NCI-H2171 treated with DMSO at 0.1 percent for 48 hours (cell line): ENCODE measurements around the gene HRH3.

ENCODE experiments used
- DNase-seq: peaks from one replicate; lab custom pipeline; 2025; lab: John Stamatoyannopoulos, UW

The HRH3 gene

DNA sequence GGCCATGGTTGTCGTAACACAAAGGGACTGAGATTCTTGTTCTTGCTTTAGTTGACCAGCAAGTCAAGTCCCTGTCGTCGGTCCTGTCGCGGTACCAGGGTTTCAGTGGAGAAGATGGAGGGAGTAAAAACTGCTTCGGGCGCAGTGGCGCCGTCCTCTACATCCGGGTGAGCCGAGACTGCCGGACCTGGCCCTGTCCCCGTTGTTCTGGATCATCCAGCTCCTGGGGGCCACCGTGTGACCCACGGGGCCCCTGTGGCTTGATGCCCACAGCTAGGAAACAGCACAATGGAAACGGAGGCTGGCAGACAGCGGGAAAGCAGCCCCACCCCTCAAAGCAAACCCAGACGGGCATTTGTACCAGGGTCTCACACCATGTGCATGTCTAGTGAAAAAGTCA lies 22.3 kb downstream of the HRH3 start:
- DNase-seq, result no peak

DNA sequence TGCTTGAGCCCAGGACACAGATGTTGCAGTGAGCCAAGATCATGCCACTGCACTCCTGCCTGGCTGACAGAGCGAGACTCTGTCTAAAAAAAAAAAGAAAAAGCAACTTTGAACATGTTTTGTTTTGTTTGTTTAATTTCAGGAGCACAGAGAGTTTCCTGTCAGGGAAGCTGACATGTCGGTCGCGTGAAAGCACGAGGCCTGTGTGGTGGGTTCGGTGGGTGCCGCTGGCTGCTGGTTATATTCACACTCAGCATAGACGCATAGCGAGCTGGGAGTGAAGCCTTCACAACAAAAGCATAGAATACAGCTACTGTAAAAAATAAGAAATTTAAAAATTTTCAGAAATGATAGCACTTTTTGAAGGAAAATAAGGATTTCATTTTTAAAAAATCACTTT lies 22.8 kb downstream of the HRH3 start:
- no peak for DNase-seq

DNA sequence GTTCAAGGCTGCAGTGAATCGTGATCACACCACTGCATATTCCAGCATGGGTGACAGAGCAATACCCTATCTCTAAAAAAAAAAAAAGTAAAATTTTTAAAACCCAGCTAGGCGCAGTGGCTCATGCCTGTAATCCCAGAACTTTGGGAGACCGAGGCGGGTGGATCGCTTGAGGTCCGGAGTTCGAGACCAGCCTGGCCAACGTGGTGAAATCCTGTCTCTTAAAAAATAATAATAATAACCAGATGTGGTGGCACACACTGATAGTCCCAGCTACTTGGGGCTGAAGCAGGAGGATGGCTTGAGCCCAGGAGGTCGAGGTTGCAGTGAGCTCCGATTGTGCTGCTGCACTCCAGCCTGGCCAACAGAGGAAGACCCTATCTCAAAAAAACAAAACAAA lies 23.8 kb downstream of the HRH3 start:
- no peak for DNase-seq

DNA sequence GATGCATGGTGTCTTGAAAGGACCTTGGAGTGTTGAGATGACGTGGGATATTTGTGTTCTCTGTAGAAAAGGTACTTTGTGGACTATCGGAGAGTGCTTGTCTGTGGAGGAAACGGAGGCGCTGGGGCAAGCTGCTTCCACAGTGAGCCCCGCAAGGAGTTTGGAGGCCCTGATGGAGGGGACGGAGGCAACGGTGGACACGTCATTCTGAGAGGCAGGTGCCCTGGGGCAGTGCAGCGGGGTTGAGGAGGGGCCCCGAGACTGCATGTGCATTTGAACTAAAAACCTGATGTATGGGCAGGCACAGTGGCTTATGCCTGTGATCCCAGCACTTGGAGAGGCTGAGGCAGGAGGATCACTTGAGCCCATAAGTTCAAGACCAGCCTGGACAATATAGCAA lies 24.3 kb downstream of the HRH3 start:
- DNase-seq, result no peak

DNA sequence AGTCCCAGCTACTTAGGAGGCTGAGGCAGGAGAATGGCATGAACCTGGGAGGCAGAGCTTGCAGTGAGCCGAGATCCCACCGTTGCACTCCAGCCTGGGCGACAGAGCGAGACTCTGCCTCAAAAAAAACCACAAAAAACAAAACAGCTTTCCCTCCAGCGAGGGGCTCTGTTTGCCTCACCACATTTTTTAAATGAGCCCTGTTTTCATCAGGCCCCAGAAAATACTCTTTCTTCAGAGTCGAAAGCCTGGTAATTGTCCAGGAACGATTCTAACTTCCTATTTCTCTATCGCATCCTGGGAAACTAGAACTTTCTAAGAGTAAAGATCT lies 25.0 kb downstream of the HRH3 start:
- no peak for DNase-seq

DNA sequence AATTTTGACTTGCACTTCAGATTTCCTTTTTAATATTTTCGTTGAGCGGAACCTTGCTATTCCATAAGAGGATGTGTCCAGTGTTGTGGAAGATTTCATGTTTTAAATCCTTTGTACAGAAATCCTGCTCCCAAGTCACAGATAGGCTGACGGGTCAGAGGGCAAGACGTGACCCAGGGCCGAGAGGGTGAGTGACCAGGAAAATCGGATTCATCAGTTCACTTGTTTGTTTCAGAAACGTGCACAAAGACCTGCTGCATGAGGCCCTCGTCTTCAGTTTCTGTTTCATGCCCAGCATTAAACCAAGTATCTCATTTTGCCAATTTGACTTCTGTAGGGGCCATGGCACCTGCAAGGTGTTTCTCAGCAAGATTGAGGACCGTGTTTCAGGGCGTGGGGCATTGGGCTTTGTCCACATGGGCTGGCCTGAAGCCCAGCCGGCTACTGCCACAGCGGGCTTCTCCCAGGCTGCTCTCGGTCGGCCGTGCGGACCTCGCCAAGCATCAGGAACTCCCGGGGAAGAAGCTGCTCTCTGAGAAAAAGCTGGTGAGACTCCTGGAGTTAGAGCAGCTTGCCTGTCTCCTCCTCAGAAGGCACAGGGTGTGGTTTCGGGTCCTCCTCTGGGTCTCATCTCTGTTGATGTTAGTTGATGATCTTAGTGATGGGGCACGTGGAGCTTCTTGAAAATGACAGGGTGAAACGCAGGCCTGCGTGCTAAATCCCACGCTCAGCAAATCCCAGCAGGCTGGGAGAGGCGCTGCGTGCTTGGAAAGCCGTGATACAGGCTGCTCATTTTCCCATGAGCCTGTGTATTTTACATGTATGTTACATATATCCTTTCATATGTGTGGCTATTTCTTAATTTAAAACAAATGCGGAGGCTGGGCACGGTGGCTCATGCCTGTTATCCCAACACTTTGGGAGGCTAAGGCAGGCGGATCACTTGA lies 26.7 kb downstream of the HRH3 start:
- DNase-seq, result no peak

DNA sequence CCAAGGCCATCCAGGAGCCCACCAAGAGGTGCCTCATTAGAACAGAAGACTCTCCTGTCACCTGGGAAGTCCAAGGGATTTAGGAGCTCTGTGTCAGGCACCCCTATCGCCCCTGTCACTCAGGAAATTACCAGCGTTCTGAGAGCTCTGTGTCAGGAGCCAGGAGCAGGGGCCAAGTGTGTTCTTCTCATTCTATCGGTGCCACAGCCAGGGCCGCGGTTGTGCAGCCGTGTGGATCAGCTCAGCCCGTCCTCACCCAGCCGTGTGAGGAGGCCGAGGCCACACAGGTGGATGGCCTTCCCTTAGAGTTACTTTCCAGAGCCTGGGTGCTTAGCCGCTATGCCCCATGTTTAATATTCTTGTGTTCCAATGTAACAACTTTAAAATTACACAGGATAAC lies 27.4 kb downstream of the HRH3 start:
- DNase-seq, result no peak

DNA sequence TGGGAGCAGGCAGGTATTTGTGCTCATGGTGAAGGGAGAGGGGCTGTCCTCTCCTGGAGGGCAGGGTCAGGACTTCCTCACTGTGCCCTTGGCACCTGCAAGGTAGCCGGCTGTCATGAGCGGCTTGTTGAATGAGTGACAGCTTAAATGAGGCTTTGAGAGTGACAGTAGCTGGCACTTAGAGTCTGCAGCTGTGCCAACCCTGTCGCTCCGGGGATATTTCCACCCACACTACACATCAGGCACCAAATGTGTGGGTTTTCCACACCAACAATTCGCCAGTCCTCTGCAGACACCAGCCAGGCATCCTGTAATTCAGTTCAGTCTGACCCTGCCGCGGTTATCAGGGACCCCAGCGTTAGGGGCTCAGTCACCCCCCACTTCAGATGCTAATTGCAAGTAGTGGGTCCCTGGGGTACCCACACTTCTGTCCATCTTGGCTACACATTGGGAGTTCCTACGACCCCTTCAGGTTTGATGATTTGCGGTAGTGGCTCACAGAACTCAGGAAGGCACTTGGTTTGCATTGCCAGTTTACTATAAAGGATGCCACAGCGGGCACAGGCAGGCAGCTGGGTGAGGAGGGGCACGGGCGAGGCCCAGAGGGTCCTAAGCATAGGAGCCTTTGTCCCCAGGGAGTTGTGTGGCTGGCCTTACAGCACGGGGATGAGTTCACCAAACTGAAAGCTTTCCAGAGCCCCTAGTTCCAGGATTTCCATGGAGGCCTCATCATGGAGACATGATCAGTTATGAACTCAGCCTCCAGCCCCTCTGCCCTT lies 28.1 kb downstream of the HRH3 start:
- DNase-seq, result no peak

DNA sequence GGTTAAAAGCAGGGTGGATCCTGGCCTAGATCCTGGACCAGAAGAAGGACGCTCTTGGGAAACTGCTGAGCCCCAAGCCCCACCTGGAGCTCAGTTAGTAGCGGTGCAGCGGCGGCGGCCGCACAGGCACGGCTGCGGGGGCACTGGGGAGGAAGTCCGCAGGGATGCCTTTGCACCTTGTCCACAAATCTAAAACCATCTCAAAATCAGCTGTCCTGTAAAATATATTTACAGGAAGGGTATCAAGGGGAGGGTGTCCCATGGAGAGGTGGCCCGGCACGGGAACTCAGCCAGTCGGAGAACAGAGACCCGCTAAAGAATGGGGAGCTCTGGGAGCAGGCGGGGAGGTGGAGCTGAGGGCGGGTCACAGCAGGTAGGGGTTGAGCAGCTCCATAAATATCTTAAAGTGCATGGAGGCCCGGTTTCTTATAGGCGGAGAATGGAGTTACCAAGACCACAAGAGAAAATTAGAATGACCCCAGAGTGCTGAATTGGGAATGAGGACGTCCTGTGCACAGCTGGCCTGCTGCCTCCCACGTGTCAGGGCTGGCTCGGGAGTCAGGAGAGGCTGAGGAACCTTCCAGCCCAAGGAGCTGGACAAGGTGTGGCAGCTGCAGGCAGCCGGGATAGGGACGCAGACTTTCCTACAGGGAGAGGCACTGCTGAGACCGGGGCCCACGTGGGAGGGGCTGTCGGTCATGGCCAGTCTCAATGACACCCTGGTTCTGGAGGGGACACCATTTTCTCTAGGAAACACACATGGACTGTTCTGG lies 29.3 kb downstream of the HRH3 start:
- DNase-seq, result no peak

DNA sequence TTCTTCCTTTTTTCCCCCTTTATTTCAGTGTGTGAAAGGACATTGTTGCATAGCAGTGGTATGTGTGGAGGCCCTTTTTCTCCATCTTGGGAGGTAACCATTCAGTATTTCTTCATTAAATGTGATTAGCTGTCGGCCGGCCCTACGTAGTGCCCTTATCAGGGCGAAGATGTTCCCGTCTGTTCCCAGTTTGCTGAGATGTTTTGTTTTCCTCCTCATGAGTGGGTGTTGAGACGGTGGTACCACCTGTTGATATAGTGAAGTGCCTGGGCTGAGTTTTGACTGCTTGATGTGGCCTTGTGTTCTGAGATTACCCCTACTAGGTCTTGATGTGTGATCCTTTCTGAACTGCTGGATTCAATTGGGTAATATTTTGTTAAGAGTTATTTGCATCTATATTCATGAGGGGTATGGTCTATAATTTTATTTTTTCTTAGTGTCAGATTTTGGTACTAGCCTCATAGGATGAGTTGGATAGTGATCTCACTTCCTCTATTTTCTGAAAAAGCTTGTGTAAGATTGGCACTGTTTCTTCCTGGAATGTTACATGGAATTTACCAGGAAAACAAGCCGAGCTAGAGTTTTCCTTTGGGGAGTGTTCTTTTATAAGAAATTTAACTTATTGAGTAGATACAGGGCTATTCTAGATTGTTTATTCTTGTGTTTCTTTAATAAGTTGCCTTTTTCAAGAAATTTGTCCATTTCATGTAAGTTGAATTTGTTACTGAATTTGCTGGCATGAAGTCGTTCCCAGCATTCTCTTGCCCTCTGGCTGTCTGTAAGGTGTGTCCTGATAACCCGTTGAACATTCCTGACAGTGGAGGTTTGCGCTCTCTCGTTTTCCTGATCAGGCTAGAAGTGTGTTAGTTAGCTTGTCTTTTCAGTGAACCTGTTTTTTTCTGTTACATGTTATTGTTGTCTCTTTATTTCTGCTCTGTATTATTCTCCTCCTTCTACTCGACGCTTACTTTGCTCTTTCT lies 32.9 kb downstream of the HRH3 start:
- no peak for DNase-seq

DNA sequence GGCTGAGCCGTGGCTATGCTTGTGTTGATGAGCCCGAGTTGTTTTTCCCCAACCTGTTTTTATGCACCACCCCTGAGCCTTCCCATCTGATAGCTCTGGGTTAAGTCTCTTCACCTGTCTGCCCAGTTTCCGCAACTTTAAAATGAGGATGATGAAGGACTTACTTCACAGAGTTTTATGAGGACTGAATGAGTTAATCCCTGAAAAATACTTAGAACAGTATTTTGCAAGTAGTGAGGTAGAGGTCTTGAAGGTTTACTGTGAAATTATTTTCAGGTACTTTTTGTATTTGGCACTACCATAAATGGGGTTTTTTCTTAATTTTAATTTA lies 34.0 kb downstream of the HRH3 start:
- no peak for DNase-seq

DNA sequence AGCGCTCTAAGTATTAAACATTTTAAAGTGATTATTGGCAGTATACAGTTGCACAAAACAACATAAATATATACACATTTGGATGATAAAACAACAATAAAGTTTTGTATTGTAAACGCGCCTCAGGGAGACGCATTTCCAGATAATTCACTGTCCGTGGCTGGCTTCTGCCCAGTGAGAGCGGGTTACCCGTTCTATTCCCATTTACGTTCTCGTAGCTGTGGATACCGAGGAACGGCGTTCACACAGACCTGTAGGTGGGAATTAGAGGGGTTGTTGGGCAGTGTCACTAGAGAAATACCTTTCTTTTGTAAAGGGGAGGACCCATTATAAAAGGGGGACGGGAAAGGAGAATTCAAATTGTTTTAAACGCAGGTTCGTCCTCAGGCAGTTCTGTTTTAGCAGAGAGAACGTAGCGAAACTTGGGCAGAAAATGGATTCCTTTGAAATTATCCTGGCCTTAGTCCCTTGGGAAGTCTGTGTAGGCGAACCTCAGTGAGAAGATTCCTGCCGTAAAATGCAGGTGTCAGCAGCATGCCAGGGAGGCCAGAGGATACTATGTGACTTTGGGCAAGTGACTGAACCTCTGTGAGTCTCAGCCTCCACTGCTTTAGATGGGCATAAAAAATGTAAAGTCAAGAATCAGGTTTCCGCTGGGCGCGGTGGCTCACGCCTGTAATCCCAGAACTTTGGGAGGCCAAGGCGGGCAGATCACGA lies 36.5 kb downstream of the HRH3 start:
- DNase-seq, result no peak

DNA sequence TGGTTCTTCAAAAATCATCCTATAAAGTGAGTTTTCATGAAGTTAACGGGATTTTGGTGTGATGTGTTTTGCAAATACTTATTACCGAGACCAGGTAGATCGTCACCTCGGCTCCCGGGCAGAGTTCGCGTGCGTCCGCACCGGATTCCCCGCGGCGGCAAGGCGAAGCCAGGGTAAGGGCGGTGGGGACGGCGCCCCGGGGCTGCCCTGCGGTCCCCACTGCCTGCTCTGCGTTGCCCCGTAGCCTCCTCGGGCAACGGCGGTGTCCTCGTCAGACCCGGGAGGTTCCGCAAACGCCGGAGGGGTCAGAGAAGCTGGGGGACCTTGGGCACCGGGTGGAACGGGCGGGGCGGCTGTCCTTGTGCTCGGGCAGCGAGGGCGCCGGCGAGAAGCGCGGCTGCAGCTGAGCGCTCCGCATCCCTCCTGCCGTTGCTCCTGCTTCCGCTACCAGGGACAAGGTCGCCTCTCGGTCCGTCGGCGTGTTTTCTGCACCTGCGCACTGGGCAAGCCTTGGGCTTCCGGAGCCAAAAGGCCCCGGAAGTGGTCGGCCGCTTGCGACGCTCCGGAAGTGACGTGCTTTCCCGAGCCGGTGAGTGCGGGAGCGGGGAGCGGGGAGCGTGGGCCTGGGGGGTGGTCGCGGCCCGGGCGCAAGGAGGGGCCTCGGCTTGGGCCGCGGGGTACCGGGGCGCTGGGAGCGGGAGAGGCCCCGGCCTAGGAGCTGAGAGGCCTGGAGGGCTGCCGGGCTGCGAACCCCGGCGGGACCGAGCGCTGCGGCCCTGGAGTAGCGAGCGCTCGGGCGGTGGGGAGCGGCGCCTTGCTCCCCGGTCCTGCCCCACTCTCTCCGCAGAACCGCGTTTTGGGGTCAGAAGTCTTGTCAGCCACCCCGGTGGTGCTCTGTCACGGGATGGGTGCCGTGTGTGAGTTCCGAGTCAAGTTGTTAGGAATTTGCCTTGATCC lies 37.3 kb downstream of the HRH3 start, which contains the start of gene MTG2:
MTG2 (plus strand) TSS at position 560 of the 957 bp plus-strand sequence. CDS start 10,393 bp downstream, outside the sequence.
- peak; percentile 97 for DNase-seq

DNA sequence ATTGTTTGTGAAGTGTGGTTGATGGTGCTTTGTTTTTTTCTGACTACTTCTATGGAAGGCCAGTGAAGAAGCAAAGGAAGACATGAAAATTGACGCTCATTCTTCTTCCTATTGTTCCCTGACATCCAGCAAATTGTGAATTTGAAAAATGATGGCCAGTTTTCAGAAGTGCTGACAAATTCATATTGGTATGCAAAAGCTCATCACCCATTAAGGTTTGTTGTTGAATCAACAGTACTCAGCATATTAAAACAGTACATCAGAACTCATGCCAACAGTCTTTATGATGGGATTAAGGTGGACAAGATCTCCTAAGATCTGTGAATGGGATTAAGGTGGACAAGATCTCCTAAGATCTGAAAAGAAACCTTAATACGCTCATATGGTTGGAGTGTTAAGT lies 38.3 kb downstream of the HRH3 start:
- no peak for DNase-seq

DNA sequence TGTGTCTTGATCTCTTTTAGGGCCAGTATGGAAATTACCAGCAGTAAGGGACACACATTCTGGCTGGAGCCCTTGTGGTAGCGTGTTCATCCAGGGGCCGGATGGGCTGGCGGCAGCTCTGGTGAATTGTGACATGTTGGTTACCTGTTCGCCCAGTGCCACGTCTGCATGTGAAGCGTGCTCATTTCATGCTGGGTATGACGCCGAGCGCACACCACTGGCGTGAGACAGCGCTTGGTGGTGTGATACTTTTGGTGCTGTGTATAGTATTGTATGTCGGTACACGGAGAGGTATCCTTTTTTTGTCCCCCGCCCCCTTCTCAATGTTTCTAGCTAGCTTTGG lies 40.9 kb downstream of the HRH3 start:
- no peak for DNase-seq

DNA sequence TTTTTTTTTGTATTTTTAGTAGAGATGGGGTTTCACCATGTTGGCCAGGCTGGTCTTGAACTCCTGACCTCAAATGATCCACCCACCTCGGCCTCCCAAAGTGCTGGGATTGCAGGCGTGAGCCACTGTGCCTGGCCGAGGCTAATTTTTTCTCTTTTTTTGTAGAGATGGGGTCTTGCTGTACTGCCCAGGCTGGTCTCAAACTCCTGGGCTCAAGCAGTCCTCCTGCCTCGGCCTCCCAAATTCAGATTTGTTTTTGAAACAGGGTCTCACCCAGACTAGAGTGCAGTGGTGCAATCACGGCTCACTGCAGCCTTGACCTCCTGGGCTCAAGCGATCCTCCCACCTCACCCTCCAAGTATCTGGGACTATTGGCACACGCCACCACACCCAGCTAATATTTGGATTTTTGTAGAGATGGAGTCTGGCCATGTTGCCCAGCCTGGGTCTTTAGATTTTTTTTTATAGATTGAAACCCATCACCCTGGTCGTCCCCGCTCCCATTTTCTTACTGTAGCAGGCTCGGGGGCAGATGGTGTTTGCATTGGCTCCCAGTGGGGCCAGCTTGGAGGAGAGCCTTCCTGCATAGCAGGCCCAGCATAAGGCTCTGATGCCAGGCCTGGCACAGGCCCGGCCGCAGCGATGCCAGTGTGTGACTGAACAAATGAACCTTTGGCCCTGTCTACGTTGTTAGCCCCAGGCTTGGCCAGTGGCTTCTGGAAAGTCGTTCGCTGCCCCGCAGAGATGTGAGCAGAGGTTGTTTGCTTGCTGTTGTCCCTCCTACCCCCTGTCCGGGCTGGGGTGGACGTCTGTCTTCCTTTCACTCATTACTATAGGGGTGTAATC lies 41.5 kb downstream of the HRH3 start:
- DNase-seq, result no peak

DNA sequence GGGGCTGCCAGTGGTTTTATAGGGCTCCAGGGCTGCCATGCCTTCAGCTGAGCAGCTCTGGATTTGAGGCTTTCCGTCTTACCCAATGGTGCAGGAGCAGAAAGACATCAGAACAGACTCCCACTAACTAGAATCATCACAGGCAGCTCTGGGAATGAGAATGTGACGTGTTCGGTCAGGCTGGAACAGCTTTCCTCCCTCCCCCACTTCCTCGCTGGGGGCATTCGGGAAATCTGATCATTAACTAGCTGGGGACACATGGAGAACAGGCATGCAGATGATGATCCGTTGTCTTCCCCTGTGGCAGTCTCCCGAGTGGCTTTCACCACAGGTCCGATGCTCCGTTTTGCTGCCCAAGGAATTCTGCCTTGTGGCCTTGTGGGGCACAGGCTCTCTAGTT lies 42.8 kb downstream of the HRH3 start:
- DNase-seq, result no peak

DNA sequence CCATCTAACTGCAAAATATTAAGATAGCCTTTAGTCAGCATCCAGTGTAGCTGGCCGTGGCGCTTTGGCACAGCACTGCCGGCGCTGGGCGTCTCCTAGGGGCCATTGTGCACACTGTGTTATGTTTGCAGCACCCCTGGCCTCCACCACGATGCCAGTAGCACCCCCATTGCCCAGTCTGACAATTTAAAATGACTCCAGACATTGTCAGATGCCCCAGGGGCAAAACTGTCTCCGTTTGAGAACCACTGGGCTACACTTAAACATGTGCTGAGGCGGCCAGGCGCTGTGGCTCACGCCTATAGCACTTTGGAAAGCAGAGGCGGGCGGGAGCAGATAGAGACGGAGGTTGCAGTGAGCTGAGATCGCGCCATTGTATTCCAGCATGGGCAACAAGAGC lies 43.2 kb downstream of the HRH3 start:
- DNase-seq, result no peak

DNA sequence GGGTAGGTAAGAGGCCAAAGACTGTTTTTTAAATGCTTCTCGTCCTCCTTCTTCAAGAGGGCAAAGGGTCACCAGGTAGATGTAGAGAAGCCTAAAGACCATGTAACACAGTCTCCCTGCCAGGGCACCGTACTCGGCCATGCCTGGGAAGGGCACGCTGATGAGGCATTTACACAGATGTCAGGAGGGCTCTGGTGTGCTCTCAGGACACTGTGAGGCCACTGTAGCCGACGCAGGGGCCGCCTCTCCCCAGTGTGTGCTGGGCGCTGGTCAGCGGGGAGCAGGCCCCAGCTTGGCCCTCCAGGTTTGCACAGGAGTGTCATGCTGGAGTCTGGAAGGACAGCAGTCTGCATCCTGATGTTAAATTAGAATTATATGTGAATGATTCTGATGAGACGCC lies 44.4 kb downstream of the HRH3 start:
- DNase-seq, result no peak
